ENCODE results near the gene CLDN2. TPM values are rescaled to one million over a fixed set of nuclear protein-coding genes. Genes with fewer than 3 reads are reported as not detected.
"Not testable (repeated sequence)": the region's sequence is repeated elsewhere in the genome, so short reads cannot be mapped to it uniquely, and the experiment has no call there.

The CLDN2 gene, protein sequence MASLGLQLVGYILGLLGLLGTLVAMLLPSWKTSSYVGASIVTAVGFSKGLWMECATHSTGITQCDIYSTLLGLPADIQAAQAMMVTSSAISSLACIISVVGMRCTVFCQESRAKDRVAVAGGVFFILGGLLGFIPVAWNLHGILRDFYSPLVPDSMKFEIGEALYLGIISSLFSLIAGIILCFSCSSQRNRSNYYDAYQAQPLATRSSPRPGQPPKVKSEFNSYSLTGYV
- 17.6 and 24.7 TPM in 2 replicates for total RNA-seq (2022)
- percentile 29 among the genes with signal in this experiment for Bru-seq, nascent RNA
- BruChase-seq, experiment 1, labeled RNA remaining after a 6-hour chase, result percentile 52 among the genes with signal in this experiment
- percentile 35 among the genes with signal in this experiment for BruChase-seq, experiment 2, labeled RNA remaining after a 2-hour chase
- long read RNA-seq, partial matches to known transcripts, result 51 of 52 reads
- long read RNA-seq, other reads (novel, unspliced or antisense), result 1 of 52 reads

- peaks cover 13% of the 10 kb centered on the region for H3K36me3 Mint-ChIP-seq (ENCODE audit: insufficient read depth, unreplicated experiment)
- CTCF ChIA-PET, result interaction anchor here (0.8 kb wide), 1 partner anchor 13 kb away, joined by 9 read pairs; no protein-coding TSS in a partner anchor
- DNase-seq, result no peak
- H3K27ac Mint-ChIP-seq (ENCODE audit: unreplicated experiment), result no peak within 1 kb of the TSS
- no peak within 1 kb of the TSS for H3K4me3 Mint-ChIP-seq (ENCODE audit: low read depth, unreplicated experiment)
- H3K27me3 Mint-ChIP-seq (ENCODE audit: unreplicated experiment), result no peaks in the 10 kb centered on the region
- TF ChIP-seq, protein P1, sequence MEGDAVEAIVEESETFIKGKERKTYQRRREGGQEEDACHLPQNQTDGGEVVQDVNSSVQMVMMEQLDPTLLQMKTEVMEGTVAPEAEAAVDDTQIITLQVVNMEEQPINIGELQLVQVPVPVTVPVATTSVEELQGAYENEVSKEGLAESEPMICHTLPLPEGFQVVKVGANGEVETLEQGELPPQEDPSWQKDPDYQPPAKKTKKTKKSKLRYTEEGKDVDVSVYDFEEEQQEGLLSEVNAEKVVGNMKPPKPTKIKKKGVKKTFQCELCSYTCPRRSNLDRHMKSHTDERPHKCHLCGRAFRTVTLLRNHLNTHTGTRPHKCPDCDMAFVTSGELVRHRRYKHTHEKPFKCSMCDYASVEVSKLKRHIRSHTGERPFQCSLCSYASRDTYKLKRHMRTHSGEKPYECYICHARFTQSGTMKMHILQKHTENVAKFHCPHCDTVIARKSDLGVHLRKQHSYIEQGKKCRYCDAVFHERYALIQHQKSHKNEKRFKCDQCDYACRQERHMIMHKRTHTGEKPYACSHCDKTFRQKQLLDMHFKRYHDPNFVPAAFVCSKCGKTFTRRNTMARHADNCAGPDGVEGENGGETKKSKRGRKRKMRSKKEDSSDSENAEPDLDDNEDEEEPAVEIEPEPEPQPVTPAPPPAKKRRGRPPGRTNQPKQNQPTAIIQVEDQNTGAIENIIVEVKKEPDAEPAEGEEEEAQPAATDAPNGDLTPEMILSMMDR (IDR thresholded peaks at IDR 0.05; ENCODE audit: unreplicated experiment), result no peak
- no TSS peak for BruUV-seq (replicated peaks)
- intact Hi-C loops (cut with micrococcal nuclease; ENCODE audit: unreplicated experiment), result loop anchor here (2.0 kb wide), 1 partner anchor 13 kb away; no protein-coding TSS in a partner anchor
- no peaks in the 10 kb centered on the region for H3K9me3 Mint-ChIP-seq (ENCODE audit: low read depth, unreplicated experiment)
- H3K4me1 Mint-ChIP-seq (ENCODE audit: low read depth, unreplicated experiment), result peaks cover 37% of the 10 kb centered on the region
Measured at GRCh38 chrX:106919932-106920452, at the start of gene CLDN2. Gene CLDN2, plus strand, starts transcription at chrX:106920402. Its CDS starts 7,827 bp downstream, at chrX:106928229.

GRCh38 chrX:106872796-106873195, 47.4 kb upstream of the CLDN2 start:
- DNase-seq; H3K4me1 Mint-ChIP-seq (ENCODE audit: low read depth, unreplicated experiment); H3K27ac Mint-ChIP-seq (ENCODE audit: unreplicated experiment); H3K36me3 Mint-ChIP-seq (ENCODE audit: insufficient read depth, unreplicated experiment); BruUV-seq (replicated peaks); H3K27me3 Mint-ChIP-seq (ENCODE audit: unreplicated experiment); H3K9me3 Mint-ChIP-seq (ENCODE audit: low read depth, unreplicated experiment); H3K4me3 Mint-ChIP-seq (ENCODE audit: low read depth, unreplicated experiment); CTCF ChIA-PET: not testable (repeated sequence)
- intact Hi-C loops (cut with micrococcal nuclease; ENCODE audit: unreplicated experiment), result loop anchor here (5.0 kb wide), 1 partner anchor 390 kb away; no protein-coding TSS in a partner anchor

DNA sequence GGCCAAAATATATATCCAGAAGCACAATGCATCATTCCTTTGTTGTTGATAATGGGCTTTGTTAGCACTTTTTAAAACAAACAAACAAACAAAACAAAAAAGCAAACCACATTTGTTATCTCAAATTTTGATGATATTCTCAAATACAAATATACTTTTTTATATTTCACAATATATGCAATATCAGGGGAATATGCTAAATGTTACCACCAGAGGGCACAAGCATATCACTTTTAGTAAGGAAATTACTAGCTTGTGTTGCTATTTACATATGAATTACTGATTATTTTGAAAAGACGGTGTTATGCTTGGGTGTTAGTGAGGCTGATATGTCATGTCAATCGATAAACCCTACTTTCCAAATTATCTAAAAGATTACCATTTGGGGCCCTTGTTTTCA, 46.1 kb upstream of the CLDN2 start:
- Mint-ChIP-seq H3K9me3 (ENCODE audit: low read depth, unreplicated experiment) (no peaks in the 10 kb centered on the region), H3K27ac (ENCODE audit: unreplicated experiment) (no peak overlapping the region), H3K4me3 (ENCODE audit: low read depth, unreplicated experiment) (no peak overlapping the region), H3K4me1 (ENCODE audit: low read depth, unreplicated experiment) (no peaks in the 10 kb centered on the region), H3K36me3 (ENCODE audit: insufficient read depth, unreplicated experiment) (no peaks in the 10 kb centered on the region), H3K27me3 (ENCODE audit: unreplicated experiment) (no peaks in the 10 kb centered on the region)
- TF ChIP-seq, protein P1 (IDR thresholded peaks at IDR 0.05; ENCODE audit: unreplicated experiment), result peak; percentile 36
- DNase-seq, result peak; percentile 9
- CTCF ChIA-PET, result interaction anchor here (0.9 to 1.0 kb wide), 4 partner anchors 11 to 459 kb away, joined by 3 to 8 read pairs (median 4); no protein-coding TSS in a partner anchor
- no TSS peak for BruUV-seq (replicated peaks)
- intact Hi-C loops (cut with micrococcal nuclease; ENCODE audit: unreplicated experiment), result loop anchor here (5.0 kb wide), 1 partner anchor 392 kb away; no protein-coding TSS in a partner anchor

DNA sequence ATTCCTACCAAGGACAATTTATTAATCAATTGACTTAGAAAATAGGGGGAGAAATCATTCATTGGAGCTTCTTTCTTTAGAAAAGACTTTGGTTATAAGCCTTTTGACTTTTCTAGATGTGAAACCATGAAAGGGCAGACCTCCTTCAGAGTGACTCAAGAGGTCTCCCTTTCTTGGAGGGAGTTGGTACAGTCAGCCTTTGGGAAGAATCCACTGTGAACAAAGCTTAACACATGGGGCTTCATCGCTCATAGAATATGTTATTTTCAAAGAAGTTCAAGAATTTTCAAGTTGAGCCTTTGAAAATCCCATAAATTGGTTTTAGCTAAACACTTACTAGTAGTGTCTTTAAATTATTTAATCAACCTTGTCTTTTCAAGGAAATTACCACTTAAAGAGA, 45.1 kb upstream of the CLDN2 start:
- no TSS peak for BruUV-seq (replicated peaks)
- no peaks in the 10 kb centered on the region for H3K36me3 Mint-ChIP-seq (ENCODE audit: insufficient read depth, unreplicated experiment)
- no peak overlapping the region for H3K27ac Mint-ChIP-seq (ENCODE audit: unreplicated experiment)
- no peak overlapping the region for H3K4me3 Mint-ChIP-seq (ENCODE audit: low read depth, unreplicated experiment)
- no peak for DNase-seq
- no peaks in the 10 kb centered on the region for H3K27me3 Mint-ChIP-seq (ENCODE audit: unreplicated experiment)
- TF ChIP-seq, protein P1 (IDR thresholded peaks at IDR 0.05; ENCODE audit: unreplicated experiment), result no peak
- intact Hi-C loops (cut with micrococcal nuclease; ENCODE audit: unreplicated experiment), result no loop called here
- H3K9me3 Mint-ChIP-seq (ENCODE audit: low read depth, unreplicated experiment), result no peaks in the 10 kb centered on the region
- CTCF ChIA-PET, result interaction anchor here (0.8 kb wide), 1 partner anchor 19 kb away, joined by 4 read pairs; no protein-coding TSS in a partner anchor
- H3K4me1 Mint-ChIP-seq (ENCODE audit: low read depth, unreplicated experiment), result no peaks in the 10 kb centered on the region
